Measurements from ENCODE around the gene MIDN.

DNA sequence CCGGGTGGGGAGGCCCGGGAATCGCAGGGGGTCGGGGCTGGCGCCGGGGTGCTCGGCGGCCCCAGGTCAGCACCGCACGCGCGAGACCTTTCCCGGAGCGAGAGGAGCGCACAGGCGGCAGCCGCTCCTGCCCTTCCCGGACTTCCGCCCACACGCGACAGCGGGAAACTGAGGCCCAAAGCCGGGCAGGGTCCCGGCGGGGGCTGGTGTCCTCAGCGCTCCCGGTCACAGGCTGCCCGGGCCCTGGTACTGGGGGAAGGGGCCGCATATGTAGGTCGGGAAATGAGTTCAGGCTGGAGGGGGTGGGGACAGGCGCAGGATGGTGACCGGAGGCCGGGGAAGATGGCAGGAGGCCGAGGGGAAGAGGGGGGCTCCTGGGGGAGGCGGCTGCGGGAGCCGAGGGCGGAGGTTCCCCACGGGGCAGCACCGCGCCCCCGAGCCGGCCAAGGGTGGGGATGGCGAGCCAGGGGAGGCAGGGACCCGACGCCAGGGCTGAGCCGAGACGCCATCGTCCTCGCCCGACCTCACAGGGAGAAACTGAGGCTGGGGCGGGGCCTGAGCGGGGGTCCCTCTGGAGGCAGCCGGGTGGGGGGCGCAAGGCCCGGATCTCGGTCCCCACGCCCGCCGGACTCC lies 11.2 kb upstream of the MIDN start:
- TF ChIP-seq CTCF (IDR thresholded peaks at IDR 0.05) = no peak
- TF ChIP-seq EP300 (IDR thresholded peaks at IDR 0.05) = no peak
- no peak for TF ChIP-seq POLR2A (IDR thresholded peaks at IDR 0.05)
- no peak for TF ChIP-seq POLR2AphosphoS5 (IDR thresholded peaks at IDR 0.05)
